ENCODE data around the gene GPR146.

GPR146 gene

GRCh38 chr7:1046722-1047679, 2.7 kb downstream of the GPR146 start:
- no peak for DNase-seq

- no peak for DNase-seq
Observed at GRCh38 chr7:1049006-1049741, 4.8 kb downstream of the GPR146 start.

- no peak for DNase-seq
Observed at GRCh38 chr7:1049801-1050200, 5.5 kb downstream of the GPR146 start.

- no peak for DNase-seq
Observed at GRCh38 chr7:1050254-1050906, 6.0 kb downstream of the GPR146 start.

- DNase-seq = no peak
Observed at GRCh38 chr7:1050956-1051690, 6.8 kb downstream of the GPR146 start.

DNA sequence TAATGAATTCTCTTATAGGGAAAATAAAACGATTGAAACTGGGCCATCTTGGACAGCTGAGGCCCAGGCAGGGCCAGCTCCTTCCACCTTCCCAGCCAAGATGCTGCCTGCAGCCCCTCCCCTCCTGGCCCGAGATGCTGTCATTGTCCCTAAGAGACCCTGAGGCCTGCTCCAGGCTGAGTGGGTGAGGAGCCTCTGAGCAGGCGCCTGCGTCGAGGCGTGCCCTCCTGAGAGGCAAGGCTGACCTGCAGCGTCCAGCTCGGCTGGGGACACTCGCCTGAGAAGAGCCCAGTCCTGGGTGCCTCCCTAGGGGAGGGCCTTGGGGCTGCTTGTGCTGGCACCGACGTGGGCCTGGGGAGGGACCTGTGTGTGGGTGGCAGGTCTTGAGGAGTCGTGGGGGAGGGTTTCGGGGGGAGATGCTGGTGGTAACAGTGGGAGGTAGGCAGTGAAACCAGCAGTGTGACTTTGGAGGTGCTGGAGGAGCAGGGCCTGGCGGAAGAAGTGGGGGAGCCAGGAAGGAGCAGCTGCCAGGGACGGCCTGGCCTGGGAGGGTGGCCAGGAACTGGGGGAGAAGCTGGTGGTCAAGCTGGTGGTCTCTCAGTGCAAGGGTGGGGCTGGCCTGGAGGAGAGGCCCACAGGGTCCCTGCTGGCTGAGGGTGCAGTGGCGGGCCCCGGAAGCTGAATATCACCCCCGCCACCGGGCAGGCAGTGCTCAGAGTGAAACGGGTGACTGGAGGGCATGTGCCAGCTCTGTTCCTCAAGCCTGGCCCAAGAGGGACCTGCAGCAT, 7.9 kb downstream of the GPR146 start:
- DNase-seq = no peak

DNA sequence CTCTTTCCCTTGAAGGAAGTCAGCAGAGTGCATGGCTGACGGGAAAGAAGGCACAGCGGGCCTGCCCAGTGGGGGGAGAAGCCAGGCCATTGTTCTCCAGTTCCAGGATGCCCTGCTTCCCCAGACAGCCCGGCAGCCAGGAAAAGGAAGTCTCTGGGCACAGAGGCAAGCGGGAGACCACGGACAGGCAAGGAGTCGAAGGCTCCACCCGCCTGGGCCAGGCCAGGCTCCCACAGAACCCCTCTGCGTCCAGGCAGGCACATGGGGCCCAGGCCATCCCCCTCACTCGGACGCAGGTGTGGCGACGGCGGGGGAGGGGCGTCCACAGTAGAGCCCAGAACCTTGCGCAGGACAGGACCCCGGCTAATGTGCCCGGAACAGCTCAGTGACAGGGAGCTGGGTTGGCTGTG, 8.7 kb downstream of the GPR146 start:
- DNase-seq = no peak

DNA sequence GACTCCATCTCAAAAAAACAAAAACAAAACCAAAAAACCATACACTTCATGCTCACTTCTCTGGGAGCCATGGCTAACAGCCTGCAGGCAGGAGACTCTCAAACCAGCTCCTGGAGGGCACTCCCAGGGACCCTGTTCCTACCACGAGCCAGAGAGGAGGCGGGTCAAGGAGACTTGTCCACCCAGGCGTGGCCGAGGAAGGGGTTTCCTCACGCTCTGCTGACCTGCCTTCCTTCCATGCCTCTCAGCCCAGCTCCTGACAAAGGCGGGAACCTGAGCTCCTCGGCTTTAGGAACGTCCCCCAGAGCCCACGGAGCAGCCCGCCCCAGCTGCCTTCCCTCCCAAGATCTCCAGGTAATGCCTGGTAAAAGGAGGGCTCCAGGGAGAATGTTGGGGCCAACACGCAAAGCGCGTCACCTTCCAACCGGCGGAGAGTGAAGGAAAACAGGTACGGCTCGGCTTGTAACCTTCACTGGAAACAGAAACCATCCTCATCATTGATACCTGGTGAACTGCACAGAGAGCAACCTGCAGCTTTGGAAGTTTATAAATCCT, 9.5 kb downstream of the GPR146 start:
- DNase-seq = no peak

GRCh38 chr7:1054438-1054837, 10.1 kb downstream of the GPR146 start:
- DNase-seq = no peak

DNA sequence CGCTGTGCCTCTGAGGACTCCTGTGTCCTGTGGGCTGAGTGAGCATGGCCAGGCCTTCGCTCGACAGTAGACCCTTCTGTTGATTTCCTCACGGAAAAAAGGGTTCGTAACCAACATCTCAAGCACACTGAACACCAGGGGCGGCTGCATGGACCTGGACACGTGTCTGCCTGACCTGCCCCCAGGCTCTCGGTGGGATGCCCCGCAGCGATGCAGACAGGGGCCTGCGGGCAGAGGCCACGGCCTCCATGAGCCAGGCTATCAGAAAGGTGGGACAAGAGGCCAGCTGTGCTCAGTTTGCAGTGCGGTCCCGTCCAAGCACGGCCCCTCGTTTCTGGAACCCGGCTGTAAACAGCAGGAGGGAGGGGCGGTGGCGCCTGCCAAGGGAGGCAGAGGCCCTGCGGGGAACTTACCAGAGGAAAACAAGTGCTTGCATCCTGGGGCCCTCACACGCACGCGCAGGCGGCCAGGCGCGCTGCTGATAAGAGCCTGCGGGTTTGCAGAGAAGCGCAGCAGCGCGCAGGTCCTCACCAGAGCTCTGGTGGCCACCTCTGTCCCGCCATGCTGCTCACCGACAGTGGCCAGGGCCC, 10.6 kb downstream of the GPR146 start:
- no peak for DNase-seq

DNA sequence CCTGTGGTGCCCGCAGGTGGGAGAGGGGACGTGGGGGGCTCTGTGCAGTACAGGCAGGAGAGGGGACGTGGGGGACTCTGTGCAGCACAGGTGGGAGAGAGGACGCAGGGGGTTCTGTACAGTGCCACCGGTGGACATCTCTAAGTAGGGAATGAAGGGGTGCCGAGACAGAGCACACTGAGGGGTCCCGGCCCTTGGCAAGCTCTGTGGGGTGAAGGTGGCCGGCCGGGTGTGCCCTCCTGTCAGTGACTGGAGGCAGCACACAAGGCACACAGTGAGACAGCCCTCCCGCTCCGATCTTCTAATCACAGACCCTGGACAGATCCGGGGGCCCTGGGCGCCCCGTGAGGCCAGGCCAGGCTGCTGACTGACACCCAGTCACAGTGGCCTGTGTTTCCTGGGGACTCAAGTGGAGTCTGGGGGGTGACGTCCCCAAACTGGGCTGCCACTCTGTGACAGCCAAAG, 11.2 kb downstream of the GPR146 start:
- DNase-seq = no peak

GRCh38 chr7:1055956-1056784, 11.8 kb downstream of the GPR146 start:
- no peak for DNase-seq

DNA sequence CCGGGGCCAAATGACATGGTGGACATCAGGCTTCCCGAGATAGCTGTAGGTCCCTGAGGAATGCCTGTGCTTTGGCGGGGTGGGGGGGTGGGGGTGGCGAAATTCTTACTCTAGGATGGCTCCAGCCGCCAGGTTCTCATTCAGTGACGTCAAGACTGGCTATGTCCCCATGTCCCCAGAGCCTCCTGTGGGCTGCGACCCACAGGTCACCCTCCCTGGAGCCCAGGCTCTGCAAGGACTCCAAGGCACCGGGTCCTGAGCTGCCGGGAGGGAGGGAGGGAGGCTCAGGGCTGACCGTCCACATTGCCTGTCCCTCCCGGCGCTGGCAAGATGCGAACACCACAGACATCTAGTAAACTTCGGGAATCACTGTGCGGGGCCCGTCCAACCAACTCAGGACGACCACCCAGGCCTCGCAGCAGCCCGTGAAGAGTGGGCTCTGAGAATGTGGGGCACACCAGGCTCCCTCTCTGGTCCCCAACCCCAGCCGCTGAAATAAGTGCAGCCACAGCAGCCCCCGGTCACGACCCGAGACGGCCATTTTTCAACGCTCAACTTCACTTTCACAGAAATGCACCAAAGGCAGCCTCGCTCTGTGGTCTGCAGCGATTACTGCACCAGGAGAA, 12.6 kb downstream of the GPR146 start:
- no peak for DNase-seq

DNA sequence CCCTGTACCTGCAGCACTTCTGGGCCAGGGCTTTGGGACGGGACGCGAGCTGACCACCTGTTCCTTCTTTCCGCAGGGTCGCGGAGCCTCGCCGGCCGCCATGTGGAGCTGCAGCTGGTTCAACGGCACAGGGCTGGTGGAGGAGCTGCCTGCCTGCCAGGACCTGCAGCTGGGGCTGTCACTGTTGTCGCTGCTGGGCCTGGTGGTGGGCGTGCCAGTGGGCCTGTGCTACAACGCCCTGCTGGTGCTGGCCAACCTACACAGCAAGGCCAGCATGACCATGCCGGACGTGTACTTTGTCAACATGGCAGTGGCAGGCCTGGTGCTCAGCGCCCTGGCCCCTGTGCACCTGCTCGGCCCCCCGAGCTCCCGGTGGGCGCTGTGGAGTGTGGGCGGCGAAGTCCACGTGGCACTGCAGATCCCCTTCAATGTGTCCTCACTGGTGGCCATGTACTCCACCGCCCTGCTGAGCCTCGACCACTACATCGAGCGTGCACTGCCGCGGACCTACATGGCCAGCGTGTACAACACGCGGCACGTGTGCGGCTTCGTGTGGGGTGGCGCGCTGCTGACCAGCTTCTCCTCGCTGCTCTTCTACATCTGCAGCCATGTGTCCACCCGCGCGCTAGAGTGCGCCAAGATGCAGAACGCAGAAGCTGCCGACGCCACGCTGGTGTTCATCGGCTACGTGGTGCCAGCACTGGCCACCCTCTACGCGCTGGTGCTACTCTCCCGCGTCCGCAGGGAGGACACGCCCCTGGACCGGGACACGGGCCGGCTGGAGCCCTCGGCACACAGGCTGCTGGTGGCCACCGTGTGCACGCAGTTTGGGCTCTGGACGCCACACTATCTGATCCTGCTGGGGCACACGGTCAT, 13.3 kb downstream of the GPR146 start:
- DNase-seq = no peak

GRCh38 chr7:1058311-1058710, 14.0 kb downstream of the GPR146 start:
- DNase-seq = no peak

DNA sequence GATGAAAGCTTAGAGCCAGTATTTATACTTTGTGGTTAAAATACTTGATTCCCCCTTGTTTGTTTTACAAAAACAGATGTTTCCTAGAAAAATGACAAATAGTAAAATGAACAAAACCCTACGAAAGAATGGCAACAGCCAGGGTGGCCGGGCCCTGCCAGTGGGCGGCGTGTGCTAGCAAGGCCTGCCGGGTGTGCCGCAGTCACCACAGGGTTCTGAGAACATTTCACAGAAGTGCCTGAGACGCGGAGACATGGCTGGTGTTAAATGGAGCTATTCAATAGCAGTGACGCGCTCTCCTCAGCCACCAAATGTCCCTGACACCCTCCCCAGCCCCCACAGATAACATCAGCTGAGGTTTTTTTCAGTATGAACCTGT, 14.5 kb downstream of the GPR146 start:
- DNase-seq = no peak

DNA sequence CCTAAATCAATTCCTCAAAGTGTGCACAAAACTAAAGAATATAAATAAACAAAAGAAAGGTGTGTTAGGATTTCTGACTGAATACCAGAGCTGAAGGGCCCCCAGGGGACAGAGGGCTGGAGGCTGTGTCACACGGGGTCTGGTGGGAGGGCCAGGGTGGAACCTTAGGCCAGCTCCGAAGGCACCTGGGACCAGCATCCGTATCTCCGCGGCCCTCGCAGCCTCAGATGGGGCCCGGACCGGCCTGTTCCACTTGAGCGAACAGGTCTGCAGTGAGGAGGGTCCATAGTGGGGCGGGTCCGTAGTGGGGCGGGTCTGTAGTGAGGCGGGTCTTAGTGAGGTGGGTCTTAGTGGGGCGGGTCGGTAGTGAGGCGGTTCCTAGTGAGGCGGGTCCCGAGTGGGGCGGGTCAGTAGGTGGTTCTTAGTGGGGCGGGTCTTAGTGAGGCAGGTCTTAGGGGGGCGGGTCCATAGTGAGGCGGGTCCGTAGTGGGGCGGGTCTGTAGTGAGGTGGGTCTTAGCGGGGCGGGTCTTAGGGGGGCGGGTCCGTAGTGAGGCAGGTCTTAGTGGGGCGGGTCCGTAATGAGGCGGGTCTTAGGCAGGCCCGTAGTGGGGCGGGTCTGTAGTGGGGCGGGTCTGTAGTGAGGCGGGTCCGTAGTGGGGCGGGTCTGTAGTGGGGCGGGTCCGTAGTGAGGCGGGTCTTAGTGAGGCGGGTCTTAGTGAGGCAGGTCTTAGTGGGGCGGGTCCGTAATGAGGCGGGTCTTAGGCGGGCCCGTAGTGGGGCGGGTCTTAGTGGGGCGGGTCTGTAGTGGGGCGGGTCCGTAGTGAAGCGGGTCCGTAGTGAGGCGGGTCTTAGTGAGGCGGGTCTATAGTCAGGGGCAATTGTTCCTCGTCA, 15.1 kb downstream of the GPR146 start:
- DNase-seq = no peak
